Neural cell (in vitro differentiated cells): Measurements from ENCODE around the gene NPC1.

Experiments used
- CTCF ChIP-seq: fragments of 450-650 bp; IDR thresholded peaks from 2 replicates; pipeline ENCODE4 v1.5.1; 2014; ENCODE audit warnings: antibody characterized with exemption, mild to moderate bottlenecking, moderate library complexity; ENCODE audit not compliant: poor library complexity, severe bottlenecking
- EP300 ChIP-seq: fragments of 450-650 bp; conservative IDR thresholded peaks from 2 replicates; pipeline ENCODE4 v1.6.1; 2014; ENCODE audit warnings: antibody characterized with exemption, mild to moderate bottlenecking, moderate library complexity; ENCODE audit not compliant: poor library complexity, severe bottlenecking
- EZH2 ChIP-seq: fragments of 200-600, 300-800 bp; shearing (Covaris generic), sonication (generic); IDR thresholded peaks from 2 replicates; pipeline ENCODE4 v1.6.1; 2014; ENCODE audit warnings: antibody characterized with exemption, low read length, borderline replicate concordance, mild to moderate bottlenecking; ENCODE audit not compliant: insufficient read depth, poor library complexity, severe bottlenecking
- MXI1 ChIP-seq: fragments of 450-650 bp; conservative IDR thresholded peaks from 2 replicates; pipeline ENCODE4 v1.6.1; 2014; ENCODE audit warnings: antibody characterized with exemption, mild to moderate bottlenecking; ENCODE audit not compliant: poor library complexity, severe bottlenecking
- POLR2AphosphoS5 ChIP-seq: IDR thresholded peaks from 2 replicates; pipeline ENCODE4 v1.6.1; 2012
- RAD21 ChIP-seq: fragments of 450-650 bp; conservative IDR thresholded peaks from 2 replicates; pipeline ENCODE4 v1.6.1; 2014; ENCODE audit warnings: antibody characterized with exemption, mild to moderate bottlenecking, moderate library complexity
- REST ChIP-seq: IDR thresholded peaks from 2 replicates; pipeline ENCODE4 v1.6.1; 2012; ENCODE audit warnings: borderline replicate concordance
- SMC3 ChIP-seq: fragments of 450-650 bp; conservative IDR thresholded peaks from 2 replicates; pipeline ENCODE4 v1.6.1; 2014; ENCODE audit warnings: antibody characterized with exemption, mild to moderate bottlenecking, moderate library complexity; ENCODE audit not compliant: poor library complexity
- TAF1 ChIP-seq: IDR thresholded peaks from 2 replicates; pipeline ENCODE4 v1.6.1; 2012; ENCODE audit warnings: low read depth

- TF ChIP-seq EP300, result no peak
- no peak for TF ChIP-seq CTCF
- TF ChIP-seq RAD21, result no peak
- no peak for TF ChIP-seq REST
- no peak for TF ChIP-seq MXI1
- no peak for TF ChIP-seq EZH2
- TF ChIP-seq TAF1, result no peak
- no peak for TF ChIP-seq POLR2AphosphoS5
- no peak for TF ChIP-seq SMC3
Observed at GRCh38 chr18:23565916-23566547, 20.3 kb downstream of the NPC1 start.
